ENCODE measurements around the gene PFKL. TPM values are rescaled to one million over a fixed set of nuclear protein-coding genes. Genes with fewer than 3 reads are reported as not detected.
"Not testable (repeated sequence)": the region's sequence is repeated elsewhere in the genome, so short reads cannot be mapped to it uniquely, and the experiment has no call there.

The PFKL gene
- total RNA-seq, 1 donor from 2014 or later: 101 TPM

- Histone ChIP-seq H3K27me3 (no peaks in the 10 kb centered on the region), H3K36me3 (no peaks in the 10 kb centered on the region), H3K4me1 (no peaks in the 10 kb centered on the region), H3K9me3 (no peaks in the 10 kb centered on the region), H3K27ac (no peak overlapping the region), H3K4me3 (no peak overlapping the region)
- intact Hi-C loops (cut with DNase I): no loop called here
- no peak for DNase-seq
- peak; percentile 7 for TF ChIP-seq CTCF (IDR thresholded peaks at IDR 0.05)
- ATAC-seq: peak; percentile 54
Observed at GRCh38 chr21:44360159-44360558, 60.3 kb downstream of the PFKL start.

DNA sequence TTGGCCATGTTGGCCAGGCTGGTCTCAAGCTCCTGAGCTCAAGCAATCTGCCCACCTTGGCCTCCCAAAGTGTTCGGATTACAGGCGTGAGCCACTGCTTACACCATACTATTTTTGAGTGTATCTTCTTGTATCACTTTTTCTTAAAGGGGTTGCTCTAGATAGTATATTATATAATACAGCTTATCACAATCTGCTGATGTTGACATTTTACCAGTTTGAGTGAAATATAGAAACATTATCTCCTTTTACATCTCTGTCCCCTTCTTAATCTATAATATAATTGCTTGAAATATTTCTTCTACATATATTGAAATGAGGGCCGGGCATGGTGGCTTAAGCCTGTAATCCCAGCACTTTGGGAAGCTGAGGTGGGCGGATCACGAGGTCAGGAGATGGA, 62.0 kb downstream of the PFKL start:
- H3K36me3 ChIP-seq; H3K27me3 ChIP-seq; H3K27ac ChIP-seq; ATAC-seq; H3K9me3 ChIP-seq; intact Hi-C loops (cut with DNase I); DNase-seq; H3K4me3 ChIP-seq; H3K4me1 ChIP-seq: not testable (repeated sequence)

GRCh38 chr21:44363278-44363677, 63.4 kb downstream of the PFKL start:
- intact Hi-C loops (cut with DNase I): no loop called here
- ATAC-seq (no peak), DNase-seq (no peak)
- no peaks in the 10 kb centered on the region for H3K9me3 ChIP-seq
- H3K4me3 ChIP-seq: no peak overlapping the region
- no peak overlapping the region for H3K27ac ChIP-seq
- H3K27me3 ChIP-seq: no peaks in the 10 kb centered on the region
- no peak for TF ChIP-seq CTCF (IDR thresholded peaks at IDR 0.05)
- H3K4me1 ChIP-seq: no peaks in the 10 kb centered on the region
- no peaks in the 10 kb centered on the region for H3K36me3 ChIP-seq

DNA sequence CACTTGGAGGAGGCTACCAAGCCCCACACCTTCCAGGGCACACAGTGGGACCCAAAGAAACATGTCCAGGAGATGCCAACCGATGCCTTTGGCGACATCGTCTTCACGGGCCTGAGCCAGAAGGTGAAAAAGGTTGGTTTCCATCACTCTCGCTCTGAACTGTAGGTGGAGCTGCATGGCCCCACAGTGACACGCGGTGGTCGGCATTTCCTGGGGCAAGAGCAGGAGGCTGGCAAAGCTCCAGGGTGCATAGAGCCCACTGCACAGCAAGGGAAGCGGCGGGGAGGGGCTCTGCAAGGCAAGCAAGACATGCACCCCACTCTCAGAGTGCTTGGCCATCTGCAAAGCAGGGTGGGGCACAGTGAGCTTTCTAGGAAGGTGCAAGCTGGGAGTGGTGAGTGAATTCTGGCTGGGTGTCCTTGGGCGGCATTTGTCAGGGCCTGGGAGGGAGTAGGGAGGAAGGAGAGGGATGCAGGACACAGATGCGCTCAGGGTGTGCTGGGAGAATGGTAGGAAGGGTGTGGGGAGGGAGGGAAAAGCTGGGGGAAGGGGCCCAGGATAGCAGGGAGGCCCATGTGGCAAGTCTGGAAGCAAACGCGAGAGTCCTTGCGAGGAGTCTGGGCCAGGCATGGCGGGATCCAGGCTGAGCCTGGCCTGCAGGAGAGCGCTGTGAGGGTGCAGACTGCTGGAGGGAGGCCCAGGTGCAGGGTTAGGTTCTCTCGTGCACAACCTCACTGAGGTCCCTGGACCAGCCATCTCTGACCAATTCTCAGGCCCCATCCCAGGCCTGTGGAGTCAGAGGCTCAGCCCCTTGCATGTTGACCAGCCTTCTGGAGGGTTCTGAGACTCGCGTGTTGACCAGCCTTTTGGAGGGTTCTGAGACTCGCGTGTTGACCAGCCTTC, 64.5 kb downstream of the PFKL start:
- Histone ChIP-seq H3K9me3 (no peaks in the 10 kb centered on the region), H3K27ac (no peak overlapping the region), H3K27me3 (peaks cover 4% of the 10 kb centered on the region), H3K4me1 (no peaks in the 10 kb centered on the region), H3K36me3 (no peaks in the 10 kb centered on the region), H3K4me3 (no peak overlapping the region)
- TF ChIP-seq CTCF (IDR thresholded peaks at IDR 0.05): no peak
- ATAC-seq (no peak), DNase-seq (peak; percentile 47)
- intact Hi-C loops (cut with DNase I): no loop called here

- Histone ChIP-seq H3K27ac (no peak overlapping the region), H3K4me1 (no peaks in the 10 kb centered on the region), H3K9me3 (no peaks in the 10 kb centered on the region), H3K36me3 (no peaks in the 10 kb centered on the region), H3K27me3 (peaks cover 8% of the 10 kb centered on the region), H3K4me3 (no peak overlapping the region)
- TF ChIP-seq CTCF (IDR thresholded peaks at IDR 0.05): no peak
- intact Hi-C loops (cut with DNase I): no loop called here
- ATAC-seq (no peak), DNase-seq (peak; percentile 54)
Observed at GRCh38 chr21:44365251-44365966, 65.6 kb downstream of the PFKL start.

DNA sequence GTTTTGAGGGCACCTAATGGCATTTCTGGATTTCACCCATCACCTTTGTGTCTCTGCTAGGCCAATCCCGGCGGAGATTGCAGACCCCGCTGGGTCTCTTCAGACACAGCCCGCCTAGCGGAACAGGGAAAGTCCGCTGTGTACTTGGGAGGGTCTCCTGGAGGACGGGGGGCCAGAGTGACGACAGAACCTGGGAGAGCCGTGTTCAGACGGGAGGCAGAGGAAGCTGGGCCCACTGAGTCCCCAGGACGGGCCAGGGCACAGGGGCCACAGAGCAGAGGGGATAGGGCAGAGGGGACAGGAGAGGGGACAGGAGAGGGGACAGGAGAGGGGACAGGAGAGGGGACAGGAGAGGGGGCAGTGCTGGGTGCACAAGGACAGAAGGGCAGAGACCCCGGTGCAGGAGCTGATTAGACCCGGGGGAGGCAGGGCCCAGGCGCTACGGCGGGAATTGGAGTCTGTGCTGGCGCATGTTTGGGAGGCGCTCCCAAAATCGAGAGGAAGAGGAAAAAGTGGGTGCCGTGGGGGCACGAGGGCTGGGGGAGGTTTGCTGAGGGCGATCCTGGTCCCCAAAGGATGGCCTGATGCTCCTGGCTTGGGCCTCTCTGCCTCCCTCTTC, 66.2 kb downstream of the PFKL start:
- Histone ChIP-seq H3K9me3 (no peaks in the 10 kb centered on the region), H3K27me3 (peaks cover 8% of the 10 kb centered on the region), H3K27ac (no peak overlapping the region), H3K4me3 (no peak overlapping the region), H3K36me3 (no peaks in the 10 kb centered on the region), H3K4me1 (no peaks in the 10 kb centered on the region)
- no peak for TF ChIP-seq CTCF (IDR thresholded peaks at IDR 0.05)
- peak; percentile 46 for DNase-seq
- ATAC-seq: no peak
- intact Hi-C loops (cut with DNase I): no loop called here

Measured in upper lobe of right lung (tissue), 1 donor.